SK-N-SH (cell line): ENCODE measurements around the gene GOLGA8N. TPM values are rescaled to one million over a fixed set of nuclear protein-coding genes. Genes with fewer than 3 reads are reported as not detected.

Source experiments
- CTCF ChIA-PET: fragments of 300-600, 350-600 bp; formaldehyde crosslinking; extraction: SDS; loops from one replicate; lab custom pipeline; 2021; lab: Yijun Ruan, JAX
- POLR2A ChIA-PET: fragments of 350-600 bp; sonication (Branson Sonifier 250); formaldehyde crosslinking; extraction: SDS; loops from one replicate; lab custom pipeline; 2020; ENCODE audit warnings: antibody characterized with exemption, inconsistent platforms; lab: Yijun Ruan, JAX
- DNase-seq: peaks from one replicate; pipeline ENCODE4 v3.0.0; 2012
- H2AFZ ChIP-seq: fragments of 200-600 bp; sonication (generic); 2 replicates; pipeline ENCODE4 v1.8.1; 2016; ENCODE audit warnings: antibody characterized with exemption, mild to moderate bottlenecking, low read depth
- H3F3A ChIP-seq: fragments of 200-600 bp; sonication (generic); replicated peaks from 2 replicates; pipeline ENCODE3; 2016; ENCODE audit warnings: antibody characterized with exemption, mild to moderate bottlenecking; ENCODE audit not compliant: insufficient read depth
- H3K27ac ChIP-seq, 2 experiments: fragments of 200-500 bp in 1 of 2; fragments of 200-600 bp in 1 of 2; sonication (Bioruptor generic) in 1 of 2; sonication (generic), shearing (Covaris generic) in 1 of 2; 2 replicates each; pipeline versions ENCODE4 v1.5.1 to v1.6.1; 2014 to 2016; ENCODE audit warnings: low read depth in 2 of 2, inconsistent platforms in 1 of 2, low read length in 1 of 2, mild to moderate bottlenecking in 1 of 2, mixed read lengths in 1 of 2
- H3K27me3 ChIP-seq: fragments of 200-600 bp; sonication (generic), shearing (Covaris generic); 2 replicates; pipeline ENCODE4 v1.6.1; 2016; ENCODE audit warnings: mixed run types; ENCODE audit not compliant: insufficient read depth
- H3K36me3 ChIP-seq, 2 experiments: fragments of 200-500 bp in 1 of 2; fragments of 200-600 bp in 1 of 2; sonication (Bioruptor generic) in 1 of 2; sonication (generic) in 1 of 2; replicated peaks in 1 of 2; 2 replicates each; pipeline versions ENCODE3 to v1.5.1; 2014 to 2016; ENCODE audit warnings: low read length in 1 of 2, mild to moderate bottlenecking in 1 of 2; ENCODE audit not compliant: insufficient read depth in 2 of 2, control insufficient read depth in 1 of 2
- H3K4me1 ChIP-seq, 2 experiments: fragments of 200-500 bp in 1 of 2; fragments of 200-600 bp in 1 of 2; sonication (Bioruptor generic) in 1 of 2; sonication (generic), shearing (Covaris generic) in 1 of 2; 2 replicates each; pipeline versions ENCODE4 v1.5.1 to v1.6.1; 2014 to 2016; ENCODE audit warnings: low read depth in 1 of 2, low read length in 1 of 2, mixed run types in 1 of 2; ENCODE audit not compliant: insufficient read depth in 2 of 2, control insufficient read depth in 1 of 2
- H3K4me2 ChIP-seq: fragments of 200-600 bp; sonication (generic), shearing (Covaris generic); 2 replicates; pipeline ENCODE4 v1.6.1; 2017; ENCODE audit warnings: mixed run types
- H3K4me3 ChIP-seq, 2 experiments: fragments of 200-500 bp in 1 of 2; fragments of 200-600 bp in 1 of 2; sonication (Bioruptor generic) in 1 of 2; sonication (generic), shearing (Covaris generic) in 1 of 2; 2 replicates each; pipeline versions ENCODE4 v1.5.1 to v1.8.1; 2014 to 2016; ENCODE audit warnings: low read depth in 2 of 2, inconsistent platforms in 1 of 2, low read length in 1 of 2, mild to moderate bottlenecking in 1 of 2, mixed read lengths in 1 of 2, moderate library complexity in 1 of 2
- H3K79me2 ChIP-seq: fragments of 200-600 bp; sonication (generic); 2 replicates; pipeline ENCODE4 v1.8.1; 2017; ENCODE audit warnings: mild to moderate bottlenecking; ENCODE audit not compliant: insufficient read depth
- H3K9ac ChIP-seq: fragments of 200-600 bp; sonication (generic); 2 replicates; pipeline ENCODE4 v1.6.1; 2017; ENCODE audit warnings: mixed run types
- H3K9me2 ChIP-seq: fragments of 200-600 bp; sonication (generic); 2 replicates; pipeline ENCODE4 v1.6.1; 2017; ENCODE audit warnings: mixed run types
- H3K9me3 ChIP-seq: fragments of 200-600 bp; sonication (generic); 2 replicates; pipeline ENCODE4 v1.6.1; 2017; ENCODE audit warnings: mixed run types, mild to moderate bottlenecking, moderate library complexity
- H4K20me1 ChIP-seq: fragments of 200-600 bp; sonication (generic); 2 replicates; pipeline ENCODE4 v1.6.1; 2017; ENCODE audit warnings: mild to moderate bottlenecking, mixed run types; ENCODE audit not compliant: insufficient read depth
- CHD2 ChIP-seq: fragments of 150-350 bp; IDR thresholded peaks from 2 replicates; pipeline ENCODE4 v1.6.1; 2018; ENCODE audit warnings: low read length; ENCODE audit not compliant: partially characterized antibody
- ELF1 ChIP-seq: IDR thresholded peaks from 2 replicates; pipeline ENCODE4 v1.4.0; 2012
- EP300 ChIP-seq, 2 experiments: IDR thresholded peaks; 2 replicates each; pipeline versions ENCODE4 v1.4.0 to v1.6.1; 2012; ENCODE audit warnings: borderline replicate concordance in 1 of 2, low read depth in 1 of 2, low read length in 1 of 2
- EZH2phosphoT487 ChIP-seq: fragments of 200-600 bp; sonication (generic); IDR thresholded peaks from 2 replicates; pipeline ENCODE4 v1.6.1; 2017; ENCODE audit warnings: low read depth, mixed run types, mild to moderate bottlenecking, antibody characterized with exemption, moderate library complexity, borderline replicate concordance
- FOSL2 ChIP-seq: IDR thresholded peaks from 2 replicates; pipeline ENCODE4 v1.4.0; 2012; ENCODE audit warnings: low read depth, mild to moderate bottlenecking, moderate library complexity, borderline replicate concordance
- GABPA ChIP-seq: IDR thresholded peaks from 2 replicates; pipeline ENCODE4 v1.4.0; 2012; ENCODE audit warnings: low read depth, mild to moderate bottlenecking
- MXI1 ChIP-seq: IDR thresholded peaks from 2 replicates; pipeline ENCODE4 v1.6.1; 2012; ENCODE audit warnings: mild to moderate bottlenecking, low read depth, low read length, improper control_type of control experiment
- RAD21 ChIP-seq: IDR thresholded peaks from 2 replicates; pipeline ENCODE4 v1.6.1; 2012; ENCODE audit warnings: mild to moderate bottlenecking, low read length
- RXRA ChIP-seq: IDR thresholded peaks from 2 replicates; pipeline ENCODE4 v1.4.0; 2012; ENCODE audit warnings: low read depth, mild to moderate bottlenecking, borderline replicate concordance
- SIN3A ChIP-seq: IDR thresholded peaks from 2 replicates; pipeline ENCODE4 v1.6.1; 2012; ENCODE audit warnings: low read depth, mild to moderate bottlenecking, low read length, moderate library complexity, borderline replicate concordance
- SMC3 ChIP-seq: IDR thresholded peaks from 2 replicates; pipeline ENCODE4 v1.6.1; 2012; ENCODE audit warnings: low read depth, low read length, improper control_type of control experiment
- TAF1 ChIP-seq: IDR thresholded peaks from 2 replicates; pipeline ENCODE4 v1.6.1; 2012; ENCODE audit warnings: low read depth, mild to moderate bottlenecking, low read length, moderate library complexity, borderline replicate concordance
- TCF12 ChIP-seq: IDR thresholded peaks from 2 replicates; pipeline ENCODE4 v1.4.0; 2012
- TEAD4 ChIP-seq: IDR thresholded peaks from 2 replicates; pipeline ENCODE4 v1.4.0; 2012; ENCODE audit warnings: mild to moderate bottlenecking, borderline replicate concordance; ENCODE audit not compliant: insufficient read depth
- YY1 ChIP-seq: IDR thresholded peaks from 2 replicates; pipeline ENCODE4 v1.4.0; 2012; ENCODE audit warnings: low read depth, mild to moderate bottlenecking
- WGBS: methylation state at CpG from one replicate; pipeline ENCODE4 v1.1.6; 2017; ENCODE audit warnings: low lambda C conversion rate; 5-methylcytosine and 5-hydroxymethylcytosine counted together
- polyA plus RNA-seq, 3 experiments: library from polyadenylated mRNA; depleted of rRNA; stranded (reverse); fragments of >200 nt; gene quantifications; 2 replicates each; pipeline ENCODE4 v1.2.3, GENCODE V29; 2012
- TF ChIP-seq, protein P1 (sequence below): fragments of 150-350 bp; IDR thresholded peaks from 2 replicates; pipeline ENCODE4 v1.6.1; 2017; ENCODE audit warnings: antibody characterized with exemption, low read length, low read depth, borderline replicate concordance
- TF ChIP-seq, protein P2 (sequence below): IDR thresholded peaks from 2 replicates; pipeline ENCODE4 v1.4.0; 2012; ENCODE audit warnings: low read depth
- TF ChIP-seq, protein P3 (sequence below): IDR thresholded peaks from 2 replicates; pipeline ENCODE4; 2012
- TF ChIP-seq, protein P4 (sequence below): IDR thresholded peaks from 2 replicates; pipeline ENCODE4 v1.4.0; 2012; ENCODE audit warnings: low read depth, borderline replicate concordance
- TF ChIP-seq, protein P5 (sequence below): IDR thresholded peaks from 2 replicates; pipeline ENCODE4 v1.4.0; 2012; ENCODE audit warnings: low read depth, borderline replicate concordance

The GOLGA8N gene
- polyA plus RNA-seq, 1 of the 3 experiments (the other 2 are of a cell fraction), result 1.2 TPM

DNA sequence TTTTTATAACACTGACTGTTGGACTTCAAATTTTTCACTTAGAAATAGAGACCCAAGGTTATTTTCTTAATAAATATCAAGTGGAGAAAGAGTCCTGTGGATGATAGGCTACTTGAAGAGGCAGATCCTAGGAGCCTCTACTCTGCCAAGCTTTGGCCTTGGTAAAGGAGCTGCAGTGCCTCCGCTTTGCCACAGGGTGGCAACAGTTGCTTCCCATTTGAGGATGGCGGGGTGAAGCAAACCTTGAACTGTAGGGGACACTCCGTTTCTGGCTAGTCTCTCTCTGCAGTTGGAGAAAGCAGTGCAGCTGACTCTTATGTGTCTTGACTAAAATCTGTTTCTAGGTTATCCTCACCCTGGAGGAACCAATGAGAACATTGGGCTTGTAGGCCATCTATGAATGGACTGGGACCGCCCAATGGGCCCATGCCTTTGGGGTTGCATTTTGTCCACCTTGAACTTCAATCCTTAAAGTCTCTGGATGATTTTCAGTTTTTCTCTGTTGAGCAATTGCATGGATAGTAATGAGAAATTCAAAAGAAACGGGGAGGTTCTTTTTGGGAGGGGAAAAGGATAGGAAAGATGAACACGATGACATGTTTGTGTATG is 58.1 kb downstream of the GOLGA8N start (continued):
- no peak for TF ChIP-seq YY1
- no peak for TF ChIP-seq TCF12
- TF ChIP-seq EZH2phosphoT487, result no peak
- TF ChIP-seq TEAD4, result no peak
- TF ChIP-seq, all 33 proteins: peak for 3

DNA sequence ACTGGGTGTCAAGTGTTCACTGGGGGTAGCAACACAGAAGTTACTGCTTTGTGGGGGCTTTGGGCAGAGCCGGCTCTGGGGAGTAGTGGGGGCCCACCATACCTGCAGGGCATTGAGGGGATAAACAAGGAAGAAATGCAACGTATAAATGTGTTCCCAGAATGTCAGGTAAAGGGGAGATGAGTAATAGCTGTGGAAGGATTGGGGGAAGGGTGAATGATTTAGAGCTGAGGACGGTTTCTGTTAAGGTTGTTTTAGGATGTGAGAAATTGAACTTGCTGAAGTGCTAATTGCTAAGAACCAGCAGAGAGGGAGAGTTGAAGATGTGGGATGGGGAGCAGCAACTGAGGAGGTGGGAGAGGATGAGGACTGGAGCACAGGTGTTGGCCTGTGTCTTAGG is 58.9 kb downstream of the GOLGA8N start:
- Histone ChIP-seq H3F3A (no peaks in the 10 kb centered on the region), H3K9ac (no peak overlapping the region), H3K4me1 (peaks cover 0 to 7% of the 10 kb centered on the region in 2 experiments; a peak in 2 of 4 replicates), H3K27me3 (no peaks in the 10 kb centered on the region), H2AFZ (no peak overlapping the region), H3K36me3 (no peaks in the 10 kb centered on the region), H3K27ac (no peak overlapping the region), H3K79me2 (no peaks in the 10 kb centered on the region), H4K20me1 (no peaks in the 10 kb centered on the region), H3K9me3 (no peaks in the 10 kb centered on the region), H3K4me3 (no peak overlapping the region), H3K4me2 (no peak overlapping the region), H3K9me2 (no peaks in the 10 kb centered on the region)
- POLR2A ChIA-PET, result no interaction called here
- CTCF ChIA-PET, result interaction anchor here (1.4 to 6.8 kb wide), 3 partner anchors 10 to 343 kb away, joined by 3 to 62 read pairs (median 11); no protein-coding TSS in a partner anchor
- TF ChIP-seq RAD21 (no peak), CHD2 (no peak), SMC3 (no peak), ELF1 (no peak), MXI1 (no peak), FOSL2 (no peak), RXRA (no peak), TAF1 (no peak), SIN3A (no peak), GABPA (no peak), EP300 (IDR thresholded peaks at IDR 0.05; ENCODE audit: borderline replicate concordance in 1 of 2, low read depth in 1 of 2, low read length in 1 of 2) (no peak), YY1 (no peak)
- TF ChIP-seq, protein P1, sequence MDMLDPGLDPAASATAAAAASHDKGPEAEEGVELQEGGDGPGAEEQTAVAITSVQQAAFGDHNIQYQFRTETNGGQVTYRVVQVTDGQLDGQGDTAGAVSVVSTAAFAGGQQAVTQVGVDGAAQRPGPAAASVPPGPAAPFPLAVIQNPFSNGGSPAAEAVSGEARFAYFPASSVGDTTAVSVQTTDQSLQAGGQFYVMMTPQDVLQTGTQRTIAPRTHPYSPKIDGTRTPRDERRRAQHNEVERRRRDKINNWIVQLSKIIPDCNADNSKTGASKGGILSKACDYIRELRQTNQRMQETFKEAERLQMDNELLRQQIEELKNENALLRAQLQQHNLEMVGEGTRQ, result no peak
- TF ChIP-seq, protein P2, sequence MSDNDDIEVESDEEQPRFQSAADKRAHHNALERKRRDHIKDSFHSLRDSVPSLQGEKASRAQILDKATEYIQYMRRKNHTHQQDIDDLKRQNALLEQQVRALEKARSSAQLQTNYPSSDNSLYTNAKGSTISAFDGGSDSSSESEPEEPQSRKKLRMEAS, result no peak
- TF ChIP-seq, protein P3, sequence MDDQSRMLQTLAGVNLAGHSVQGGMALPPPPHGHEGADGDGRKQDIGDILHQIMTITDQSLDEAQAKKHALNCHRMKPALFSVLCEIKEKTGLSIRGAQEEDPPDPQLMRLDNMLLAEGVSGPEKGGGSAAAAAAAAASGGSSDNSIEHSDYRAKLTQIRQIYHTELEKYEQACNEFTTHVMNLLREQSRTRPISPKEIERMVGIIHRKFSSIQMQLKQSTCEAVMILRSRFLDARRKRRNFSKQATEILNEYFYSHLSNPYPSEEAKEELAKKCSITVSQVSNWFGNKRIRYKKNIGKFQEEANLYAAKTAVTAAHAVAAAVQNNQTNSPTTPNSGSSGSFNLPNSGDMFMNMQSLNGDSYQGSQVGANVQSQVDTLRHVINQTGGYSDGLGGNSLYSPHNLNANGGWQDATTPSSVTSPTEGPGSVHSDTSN, result no peak
- TF ChIP-seq, protein P4, sequence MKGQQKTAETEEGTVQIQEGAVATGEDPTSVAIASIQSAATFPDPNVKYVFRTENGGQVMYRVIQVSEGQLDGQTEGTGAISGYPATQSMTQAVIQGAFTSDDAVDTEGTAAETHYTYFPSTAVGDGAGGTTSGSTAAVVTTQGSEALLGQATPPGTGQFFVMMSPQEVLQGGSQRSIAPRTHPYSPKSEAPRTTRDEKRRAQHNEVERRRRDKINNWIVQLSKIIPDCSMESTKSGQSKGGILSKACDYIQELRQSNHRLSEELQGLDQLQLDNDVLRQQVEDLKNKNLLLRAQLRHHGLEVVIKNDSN, result no peak
- TF ChIP-seq, protein P5, sequence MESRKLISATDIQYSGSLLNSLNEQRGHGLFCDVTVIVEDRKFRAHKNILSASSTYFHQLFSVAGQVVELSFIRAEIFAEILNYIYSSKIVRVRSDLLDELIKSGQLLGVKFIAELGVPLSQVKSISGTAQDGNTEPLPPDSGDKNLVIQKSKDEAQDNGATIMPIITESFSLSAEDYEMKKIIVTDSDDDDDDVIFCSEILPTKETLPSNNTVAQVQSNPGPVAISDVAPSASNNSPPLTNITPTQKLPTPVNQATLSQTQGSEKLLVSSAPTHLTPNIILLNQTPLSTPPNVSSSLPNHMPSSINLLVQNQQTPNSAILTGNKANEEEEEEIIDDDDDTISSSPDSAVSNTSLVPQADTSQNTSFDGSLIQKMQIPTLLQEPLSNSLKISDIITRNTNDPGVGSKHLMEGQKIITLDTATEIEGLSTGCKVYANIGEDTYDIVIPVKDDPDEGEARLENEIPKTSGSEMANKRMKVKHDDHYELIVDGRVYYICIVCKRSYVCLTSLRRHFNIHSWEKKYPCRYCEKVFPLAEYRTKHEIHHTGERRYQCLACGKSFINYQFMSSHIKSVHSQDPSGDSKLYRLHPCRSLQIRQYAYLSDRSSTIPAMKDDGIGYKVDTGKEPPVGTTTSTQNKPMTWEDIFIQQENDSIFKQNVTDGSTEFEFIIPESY, result no peak
- no peak for DNase-seq
- WGBS, result 80% methylated on average over 3 of the region's 3 CpGs
